K562 (cell line): ENCODE measurements around the gene DKKL1. TPM values are rescaled to one million over a fixed set of nuclear protein-coding genes. Genes with fewer than 3 reads are reported as not detected.

Source experiments
- ATAC-seq: fragments of 200-7000 bp; cut with Tn5 transposase; 3 replicates; pipeline ENCODE4 v1.9.1; 2020; ENCODE audit warnings: moderate library complexity
- BruUV-seq: library from RNA; stranded (reverse); fragments of 400-500 nt; replicated peaks from 2 replicates; lab custom pipeline; 2021; lab: Mats Ljungman, UMichigan
- CTCF ChIA-PET: fragments of 300-600 bp; formaldehyde crosslinking; extraction: SDS; loops from one replicate; lab custom pipeline; 2021; ENCODE audit warnings: low intra/inter-chr PET ratio; lab: Yijun Ruan, JAX
- POLR2A ChIA-PET: fragments of 300-600, 350-650 bp; sonication (Branson Sonifier 250); formaldehyde crosslinking; extraction: SDS; loops from one replicate; lab custom pipeline; 2021; ENCODE audit warnings: antibody characterized with exemption, inconsistent platforms; lab: Yijun Ruan, JAX
- DNase-seq, 4 experiments: peaks; one replicate each; pipeline versions ENCODE4 v3.0.0 to v3.0.0-alpha.2; 2011 to 2018; ENCODE audit warnings: low spot score in 3 of 4, mixed read lengths in 3 of 4; ENCODE audit errors: extremely low read depth in 1 of 4
- FAIRE-seq: peaks from 2 replicates; lab custom pipeline; 2011; peaks lifted over from hg19 to GRCh38; lab: Jason Lieb, UNC
- H2AFZ ChIP-seq: 2 replicates; pipeline ENCODE4 v1.6.0; 2011; ENCODE audit warnings: low read depth, low read length, control low read depth, inconsistent platforms
- H3K27ac ChIP-seq: fragments of 200-600 bp; 3 replicates; pipeline ENCODE4 v1.8.0; 2011; ENCODE audit warnings: low read depth, mild to moderate bottlenecking, control low read depth, inconsistent platforms, low read length, moderate library complexity, mixed read lengths; ENCODE audit errors: extremely low read depth
- H3K27me3 ChIP-seq, 2 experiments: fragments of 300-600 bp in 1 of 2; 2 replicates in 1 of 2; 3 replicates in 1 of 2; pipeline versions ENCODE4 v1.6.0 to v1.8.0; 2011; ENCODE audit warnings: inconsistent platforms in 2 of 2, low read length in 2 of 2, mild to moderate bottlenecking in 1 of 2, mixed read lengths in 1 of 2, moderate library complexity in 1 of 2; ENCODE audit not compliant: control insufficient read depth in 2 of 2, insufficient read depth in 2 of 2
- H3K36me3 ChIP-seq: fragments of 300-600 bp; 3 replicates; pipeline ENCODE4 v1.8.0; 2011; ENCODE audit warnings: mild to moderate bottlenecking, low read length, inconsistent platforms; ENCODE audit not compliant: control insufficient read depth, insufficient read depth
- H3K4me1 ChIP-seq, 2 experiments: fragments of 200-600 bp in 1 of 2; replicated peaks in 1 of 2; 2 replicates in 1 of 2; 3 replicates in 1 of 2; pipeline versions ENCODE4 v1.5.1 to v1.8.0; 2011; ENCODE audit warnings: inconsistent platforms in 2 of 2, low read length in 2 of 2, mild to moderate bottlenecking in 1 of 2, mixed read lengths in 1 of 2, moderate library complexity in 1 of 2; ENCODE audit not compliant: control insufficient read depth in 2 of 2, insufficient read depth in 2 of 2
- H3K4me2 ChIP-seq: 2 replicates; pipeline ENCODE4 v1.6.1; 2011; ENCODE audit warnings: low read length, control low read depth, inconsistent platforms, mixed read lengths; ENCODE audit not compliant: insufficient read depth
- H3K4me3 ChIP-seq: fragments of 200-600 bp; sonication (generic), shearing (Covaris generic); 2 replicates; pipeline ENCODE4 v1.5.1; 2016; ENCODE audit warnings: control low read depth, inconsistent platforms
- H3K79me2 ChIP-seq: fragments of 200-600 bp; 3 replicates; pipeline ENCODE4 v1.8.0; 2011; ENCODE audit warnings: low read length, inconsistent platforms; ENCODE audit not compliant: control insufficient read depth, insufficient read depth
- H3K9ac ChIP-seq, 2 experiments: 2 replicates each; pipeline versions ENCODE4 v1.6.0 to v1.6.1; 2011; ENCODE audit warnings: low read depth in 2 of 2, low read length in 2 of 2, control low read depth in 1 of 2, inconsistent platforms in 1 of 2, mild to moderate bottlenecking in 1 of 2, mixed read lengths in 1 of 2; ENCODE audit not compliant: insufficient read depth in 1 of 2
- H3K9me1 ChIP-seq: one replicate; pipeline ENCODE4 v1.6.0; 2011; ENCODE audit warnings: inconsistent platforms, mild to moderate bottlenecking, low read length, moderate library complexity; ENCODE audit not compliant: control insufficient read depth, insufficient read depth
- H3K9me3 ChIP-seq: replicated peaks from 2 replicates; pipeline ENCODE4 v1.5.1; 2011; ENCODE audit warnings: low read depth, low read length, inconsistent platforms; ENCODE audit not compliant: control insufficient read depth, insufficient read depth
- H4K20me1 ChIP-seq: replicated peaks from 2 replicates; pipeline ENCODE4 v1.6.1; 2011; ENCODE audit warnings: low read length, inconsistent platforms, mixed read lengths; ENCODE audit not compliant: control insufficient read depth, insufficient read depth
- CGGBP1 ChIP-seq: fragments of 250-450 bp; sonication (Bioruptor Pico); IDR thresholded peaks from 2 replicates; pipeline ENCODE4 v1.9.0; 2021; ENCODE audit warnings: mild to moderate bottlenecking
- ERF ChIP-seq: fragments of 450-650 bp; formaldehyde crosslinking; IDR thresholded peaks from 2 replicates; pipeline ENCODE4 v1.4.0; 2020; ENCODE audit warnings: mild to moderate bottlenecking, mixed read lengths
- HCFC1 ChIP-seq: IDR thresholded peaks from 2 replicates; pipeline ENCODE4 v1.6.1; 2012; ENCODE audit warnings: low read depth, low read length, improper control_type of control experiment
- HDAC2 ChIP-seq: fragments of 450-650 bp; IDR thresholded peaks from 2 replicates; pipeline ENCODE4 v1.6.1; 2016; ENCODE audit warnings: mild to moderate bottlenecking
- JUND ChIP-seq, 2 experiments: IDR thresholded peaks; 2 replicates in 1 of 2; 3 replicates in 1 of 2; pipeline ENCODE4 v1.6.1; 2011; ENCODE audit warnings: borderline replicate concordance in 2 of 2, low read depth in 2 of 2, low read length in 2 of 2, improper control_type of control experiment in 1 of 2, missing biosample characterization in 1 of 2, missing genetic modification characterization in 1 of 2, missing genetic modification reagents in 1 of 2
- NELFE ChIP-seq: IDR thresholded peaks from 2 replicates; pipeline ENCODE4 v1.6.1; 2011; ENCODE audit warnings: mild to moderate bottlenecking; ENCODE audit not compliant: insufficient read depth, insufficient read length
- POLR2AphosphoS2 ChIP-seq: IDR thresholded peaks from 2 replicates; pipeline ENCODE4 v1.6.1; 2012; ENCODE audit warnings: low read length, improper control_type of control experiment
- PPARD ChIP-seq: fragments of 250-450 bp; sonication (Bioruptor Pico); IDR thresholded peaks from 2 replicates; pipeline ENCODE4 v1.8.0; 2022; ENCODE audit warnings: inconsistent platforms, mild to moderate bottlenecking, moderate library complexity
- SP2 ChIP-seq: IDR thresholded peaks from 2 replicates; pipeline ENCODE4 v1.6.1; 2011; ENCODE audit warnings: mild to moderate bottlenecking, low read depth, low read length, moderate library complexity; ENCODE audit not compliant: poor library complexity, severe bottlenecking; ENCODE audit errors: extremely low read depth
- SRSF3 ChIP-seq: fragments of 200-400 bp; formaldehyde crosslinking; IDR thresholded peaks from 2 replicates; pipeline ENCODE4 v1.6.1; 2016; ENCODE audit warnings: mild to moderate bottlenecking, low read length, moderate library complexity; ENCODE audit not compliant: insufficient read depth
- TAF7 ChIP-seq: fragments of 450-650 bp; IDR thresholded peaks from 2 replicates; pipeline ENCODE4 v1.6.1; 2016; ENCODE audit warnings: missing genetic modification characterization, missing compliant biosample characterization
- TCF7 ChIP-seq: sonication (generic); IDR thresholded peaks from 2 replicates; pipeline ENCODE4 v1.6.1; 2016; ENCODE audit warnings: antibody characterized with exemption, borderline replicate concordance
- U2AF2 ChIP-seq: fragments of 200-400 bp; formaldehyde crosslinking; optimal IDR thresholded peaks from 2 replicates; pipeline ENCODE3; 2017; ENCODE audit warnings: low read depth, mild to moderate bottlenecking, low read length
- ZNF347 ChIP-seq: fragments of 450-650 bp; formaldehyde crosslinking; IDR thresholded peaks from 2 replicates; pipeline ENCODE4 v1.4.0; 2020; ENCODE audit warnings: low read depth, mild to moderate bottlenecking, moderate library complexity
- WGBS: fragments of 100-300 bp; shearing (Covaris generic); methylation state at CpG from one replicate; pipeline ENCODE4 v1.1.6; 2016; ENCODE audit warnings: low coverage, mixed read lengths; ENCODE audit not compliant: insufficient coverage; ENCODE audit errors: missing lambda C conversion rate; 5-methylcytosine and 5-hydroxymethylcytosine counted together
- in situ Hi-C: fragments of 300-500 bp; cut with MboI; formaldehyde crosslinking; loops from 4 replicates; pipeline ENCODE4 v1.15.0; 2018; ENCODE audit warnings: inconsistent platforms, mixed read lengths
- intact Hi-C: fragments of 100-400 bp; cut with micrococcal nuclease; formaldehyde crosslinking; loops from 2 replicates; pipeline ENCODE4 v1.14.2; 2022
- polyA plus RNA-seq, 8 experiments: library from polyadenylated mRNA; depleted of rRNA in 4 of 8; stranded (reverse) in 5 of 8; unstranded in 3 of 8; fragments of >200 nt; fragmentation: Nextera tagmentation in 2 of 8; fragmentation: Illumina TruSeq in 1 of 8; extraction: Ambion mirVana in 2 of 8; extraction: Trizol in 1 of 8; gene quantifications; 2 replicates each; pipeline versions ENCODE4 v1.2.1 to v1.2.3, GENCODE V29; 2011 to 2014; ENCODE audit warnings: inconsistent platforms in 1 of 8, missing spikeins in 1 of 8
- total RNA-seq, 7 experiments: library from RNA; depleted of rRNA in 6 of 7; stranded (reverse); fragments of >200 nt in 6 of 7; fragmentation: Illumina TruSeq in 2 of 7; extraction: Trizol in 2 of 7; gene quantifications; 2 replicates each; pipeline versions ENCODE4 v1.2.1 to v1.2.3, GENCODE V29; 2011 to 2021; ENCODE audit warnings: low replicate concordance in 1 of 7

The DKKL1 gene
- total and polyA plus RNA-seq, 9 of the 15 experiments (the other 6 are each of a cell fraction or from before 2014, with no cell fraction given): 0.15 to 1.7 (median 0.52) TPM

- TF ChIP-seq HCFC1 (no peak; the same call in none of the 2 replicates), ZNF347 (no peak), JUND (IDR thresholded peaks at IDR 0.05; ENCODE audit: borderline replicate concordance, low read depth, low read length) (peak; percentile 3), JUND (tag; IDR thresholded peaks at IDR 0.05; ENCODE audit: borderline replicate concordance, low read depth, low read length) (peak; percentile 49; the same call in 1 of the 3 replicates), ERF (CRISPR knock-in tag) (no peak), CGGBP1 (no peak), HDAC2 (peak; percentile 10; the same call in 1 of the 2 replicates), PPARD (CRISPR knock-in tag) (no peak)
- TF ChIP-seq, all 486 proteins: peak for 93
These were observed at the start of gene DKKL1 (continued) for GRCh38 chr19:49363268-49364082.

GRCh38 chr19:49315111-49315510, 48.6 kb upstream of the DKKL1 start:
- no TSS peak for BruUV-seq
- Histone ChIP-seq H3K4me1 (no peaks in the 10 kb centered on the region), H3K9me3 (no peaks in the 10 kb centered on the region; the same call in 1 of the 2 replicates), H3K27ac (no peak overlapping the region), H4K20me1 (no peaks in the 10 kb centered on the region), H2AFZ (no peak overlapping the region), H3K9ac (no peak overlapping the region), H3K4me3 (no peak overlapping the region), H3K79me2 (no peaks in the 10 kb centered on the region), H3K36me3 (no peaks in the 10 kb centered on the region), H3K27me3 (no peaks in the 10 kb centered on the region), H3K4me2 (no peak overlapping the region), H3K9me1 (no peaks in the 10 kb centered on the region)
- DNase-seq (no peak), ATAC-seq (no peak), FAIRE-seq (no peak)
- CTCF ChIA-PET: no interaction called here
- in situ Hi-C loops (no loop called here), intact Hi-C loops (no loop called here)
- WGBS: 0% methylated on average over 1 of the region's 1 CpG
- no peak for TF ChIP-seq NELFE
- no peak for TF ChIP-seq POLR2AphosphoS2
- TF ChIP-seq U2AF2: no peak
- TF ChIP-seq SP2: no peak
- no peak for TF ChIP-seq TAF7 (tag)
- TF ChIP-seq TCF7: no peak
- no peak for TF ChIP-seq SRSF3
- POLR2A ChIA-PET: no interaction called here
